ENCODE results near the gene LHCGR.

Gene LHCGR

GRCh38 chr2:48738806-48739205 is 16.7 kb downstream of the LHCGR start:
- no peak for DNase-seq

- DNase-seq = no peak
Observed at GRCh38 chr2:48736251-48736650, 19.3 kb downstream of the LHCGR start.

- DNase-seq = no peak
Observed at GRCh38 chr2:48734576-48735303, 20.8 kb downstream of the LHCGR start.

DNA sequence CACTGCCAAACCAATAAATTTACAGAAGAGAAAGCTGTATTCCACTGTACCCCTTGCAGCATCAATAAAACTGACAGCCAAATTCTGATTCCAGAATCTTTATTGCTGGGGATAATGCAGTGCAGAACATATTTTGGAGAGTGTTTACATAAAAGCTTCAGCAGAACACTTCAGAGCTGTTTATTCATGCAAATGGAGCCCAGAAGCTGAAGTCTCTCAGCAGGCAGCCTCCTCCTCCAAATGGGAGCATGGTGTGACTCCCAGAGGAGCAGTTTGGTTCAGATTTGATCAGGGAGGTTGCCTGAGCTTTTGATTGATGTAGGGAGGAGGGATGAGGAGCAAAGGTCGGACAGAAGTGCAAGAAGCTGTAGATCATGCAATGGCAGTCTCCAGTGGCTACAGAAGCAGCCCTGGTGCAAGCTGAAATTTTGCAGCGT is 22.4 kb downstream of the LHCGR start:
- no peak for DNase-seq

GRCh38 chr2:48728840-48729239 is 26.7 kb downstream of the LHCGR start:
- no peak for DNase-seq

- DNase-seq = no peak
Observed at GRCh38 chr2:48728295-48728694, 27.2 kb downstream of the LHCGR start.

DNA sequence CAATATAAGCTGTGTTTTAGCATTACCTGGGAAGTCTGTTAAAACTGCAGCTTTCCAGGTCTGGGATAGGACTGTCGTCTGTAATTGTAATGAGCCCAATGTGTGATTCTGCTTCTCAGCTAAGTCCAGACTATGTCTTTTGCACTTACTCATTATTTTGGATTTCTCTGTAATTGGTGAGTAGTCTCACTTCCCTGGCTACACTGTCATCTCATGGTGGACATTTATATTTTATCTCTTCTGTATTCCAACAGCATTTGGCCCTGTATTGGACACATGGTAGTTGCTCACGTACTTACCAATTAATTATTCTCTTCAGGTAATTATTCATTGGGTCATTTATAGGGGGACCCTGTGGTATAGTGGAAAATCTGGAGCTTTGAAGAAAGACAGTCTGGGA is 28.0 kb downstream of the LHCGR start:
- DNase-seq = no peak

DNA sequence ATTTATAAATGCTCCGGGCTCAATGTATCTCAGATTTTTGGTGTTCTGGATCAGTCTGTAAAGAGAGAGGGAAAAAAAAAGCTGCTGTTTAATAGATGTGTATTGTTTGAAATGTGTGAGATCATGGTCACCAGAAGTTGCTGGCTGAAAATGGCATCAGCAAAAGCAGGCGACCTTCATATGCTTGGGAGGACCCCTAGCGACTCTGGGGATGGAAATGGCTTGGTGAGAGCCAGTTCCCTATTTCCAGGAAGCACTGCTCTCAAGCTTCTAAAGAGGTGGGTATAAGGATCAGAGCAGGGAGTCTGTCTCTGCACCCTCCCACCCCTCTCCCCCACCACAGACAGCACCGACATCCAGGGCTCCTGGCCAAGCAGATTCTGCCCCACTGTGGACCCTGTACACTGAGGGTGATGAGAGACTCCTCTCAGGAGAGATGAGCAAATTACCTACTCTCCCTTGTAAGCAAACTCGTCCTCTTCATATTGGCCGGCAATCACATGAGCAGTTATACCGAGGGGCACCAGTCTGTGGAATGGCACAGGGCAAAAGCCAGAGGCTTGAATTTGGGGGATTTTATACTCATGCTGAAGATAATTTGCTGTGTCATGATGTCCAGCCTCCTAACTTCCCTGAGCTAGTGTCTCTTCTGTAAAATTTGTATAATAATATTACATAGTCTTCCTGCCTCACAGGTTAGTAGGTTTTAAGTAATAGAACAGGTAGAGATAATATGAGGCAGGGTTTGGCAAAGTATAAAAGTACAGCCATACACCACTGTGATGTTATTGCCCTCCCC is 29.6 kb downstream of the LHCGR start:
- DNase-seq = no peak

DNA sequence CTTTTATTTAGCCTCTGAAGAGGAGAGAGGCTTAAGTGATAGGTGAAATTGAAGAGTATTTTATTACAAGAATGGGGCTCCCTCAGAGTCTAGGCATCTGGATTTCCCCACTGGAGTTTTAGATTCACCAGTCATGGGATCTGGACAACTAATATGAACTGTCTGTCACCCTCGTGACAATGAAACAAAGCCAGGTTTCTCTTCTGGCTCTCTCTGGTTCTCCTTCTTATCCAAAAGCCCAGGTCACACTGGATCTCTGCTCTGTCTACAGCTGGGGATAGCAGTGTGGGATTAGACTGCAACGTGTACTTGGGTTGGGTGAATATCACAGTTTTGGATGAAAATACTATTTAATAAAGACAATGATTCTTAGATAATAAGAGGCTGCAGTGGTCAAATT is 31.2 kb downstream of the LHCGR start:
- DNase-seq = no peak

DNA sequence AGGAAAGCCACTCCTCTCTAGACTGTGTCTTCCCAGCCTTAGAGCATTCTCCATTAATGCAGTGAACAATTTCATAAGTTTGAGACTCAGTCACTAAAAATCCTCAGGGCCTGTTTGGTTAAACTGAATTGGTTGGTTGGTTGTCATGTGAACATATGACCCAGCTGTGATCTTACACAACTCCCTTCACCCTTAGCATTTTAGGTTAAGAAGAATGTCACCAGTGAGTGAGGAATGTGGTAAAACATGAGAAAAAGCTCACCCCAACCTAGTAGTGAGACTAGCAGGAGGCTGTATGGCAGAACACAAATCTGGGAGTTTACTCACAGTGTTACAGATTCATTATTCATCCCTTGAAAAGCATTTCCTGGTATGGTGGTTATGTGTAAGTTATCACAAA is 32.4 kb downstream of the LHCGR start:
- no peak for DNase-seq

GRCh38 chr2:48722391-48722790 is 33.1 kb downstream of the LHCGR start:
- DNase-seq = no peak

GRCh38 chr2:48721158-48721557 is 34.4 kb downstream of the LHCGR start:
- DNase-seq = no peak

DNA sequence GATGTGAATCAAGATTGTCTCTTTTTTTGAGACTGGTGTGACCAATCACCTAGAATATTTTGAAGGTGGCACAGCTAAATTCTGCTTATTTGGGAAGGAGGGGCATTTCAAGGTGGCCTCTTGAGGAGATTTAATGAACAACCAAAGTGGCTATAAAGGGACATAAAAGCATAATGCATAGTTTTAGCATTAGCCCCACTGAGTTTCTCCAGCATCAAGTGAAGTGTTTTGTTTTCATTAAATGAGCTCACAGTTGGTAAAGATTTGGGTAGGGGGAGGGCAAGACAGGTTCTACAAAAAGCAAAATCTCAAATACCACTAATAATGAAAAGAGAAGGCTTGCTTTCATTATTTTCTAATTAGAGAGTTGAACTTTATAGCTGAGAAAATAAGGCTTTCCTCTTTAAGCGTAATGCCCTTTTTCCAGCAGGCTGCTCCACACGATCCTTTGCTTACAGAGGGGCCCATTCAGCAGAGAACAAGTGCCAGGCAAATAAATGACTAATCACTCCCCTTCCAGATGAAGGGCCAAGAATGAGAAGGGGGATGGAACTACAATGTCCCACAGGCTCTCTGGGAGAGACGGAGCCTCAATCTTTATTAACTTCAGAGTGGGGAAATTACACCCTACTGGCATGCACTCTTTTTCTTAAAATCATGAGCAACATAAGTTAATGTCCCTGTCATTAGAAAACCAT is 35.9 kb downstream of the LHCGR start:
- no peak for DNase-seq

DNA sequence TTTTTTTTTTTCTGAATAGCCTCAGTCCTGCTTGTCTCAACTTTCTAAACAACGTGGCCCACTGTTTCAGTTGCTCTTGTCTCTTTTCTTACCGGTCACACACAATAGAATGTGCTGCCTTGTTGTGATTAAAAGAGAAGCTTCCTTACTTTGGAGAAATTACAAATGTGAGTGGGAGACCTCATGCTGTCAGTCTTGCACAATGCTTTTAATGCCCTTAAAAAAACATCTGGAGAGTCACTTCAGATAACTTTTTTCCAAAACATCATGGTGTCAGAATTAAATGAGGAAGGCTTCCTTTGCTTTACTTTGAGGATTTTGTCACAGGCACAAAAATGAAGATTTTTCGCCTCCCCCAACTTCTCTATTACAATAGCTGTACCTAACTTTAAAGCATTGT is 37.7 kb downstream of the LHCGR start:
- no peak for DNase-seq

- no peak for DNase-seq
Observed at GRCh38 chr2:48715956-48716355, 39.6 kb downstream of the LHCGR start.

GRCh38 chr2:48715042-48715899 is 40.3 kb downstream of the LHCGR start:
- no peak for DNase-seq

GRCh38 chr2:48714245-48714644 is 41.3 kb downstream of the LHCGR start:
- no peak for DNase-seq

- DNase-seq = no peak
Observed at GRCh38 chr2:48713647-48714046, 41.9 kb downstream of the LHCGR start.

DNA sequence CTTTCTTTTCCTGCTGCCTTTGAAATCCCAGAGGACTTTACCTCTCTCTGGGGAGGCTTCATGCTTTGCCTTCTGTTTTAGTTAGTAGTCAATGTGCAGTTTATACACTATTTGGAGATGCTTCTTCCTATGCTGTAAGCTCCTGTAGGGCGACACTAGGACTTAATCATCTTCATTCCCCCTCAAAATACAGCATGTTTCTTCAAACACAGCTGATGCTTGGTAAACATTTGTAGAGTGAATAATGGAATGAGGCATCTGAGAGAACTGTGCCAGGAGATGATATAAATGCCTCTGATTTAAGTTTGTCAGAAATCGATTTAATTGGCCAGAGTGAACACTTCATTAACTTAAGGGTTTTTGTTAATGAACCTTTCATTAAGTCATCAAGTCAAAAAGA is 43.4 kb downstream of the LHCGR start:
- DNase-seq = no peak

- DNase-seq = no peak
Observed at GRCh38 chr2:48711343-48711742, 44.2 kb downstream of the LHCGR start.

DNA sequence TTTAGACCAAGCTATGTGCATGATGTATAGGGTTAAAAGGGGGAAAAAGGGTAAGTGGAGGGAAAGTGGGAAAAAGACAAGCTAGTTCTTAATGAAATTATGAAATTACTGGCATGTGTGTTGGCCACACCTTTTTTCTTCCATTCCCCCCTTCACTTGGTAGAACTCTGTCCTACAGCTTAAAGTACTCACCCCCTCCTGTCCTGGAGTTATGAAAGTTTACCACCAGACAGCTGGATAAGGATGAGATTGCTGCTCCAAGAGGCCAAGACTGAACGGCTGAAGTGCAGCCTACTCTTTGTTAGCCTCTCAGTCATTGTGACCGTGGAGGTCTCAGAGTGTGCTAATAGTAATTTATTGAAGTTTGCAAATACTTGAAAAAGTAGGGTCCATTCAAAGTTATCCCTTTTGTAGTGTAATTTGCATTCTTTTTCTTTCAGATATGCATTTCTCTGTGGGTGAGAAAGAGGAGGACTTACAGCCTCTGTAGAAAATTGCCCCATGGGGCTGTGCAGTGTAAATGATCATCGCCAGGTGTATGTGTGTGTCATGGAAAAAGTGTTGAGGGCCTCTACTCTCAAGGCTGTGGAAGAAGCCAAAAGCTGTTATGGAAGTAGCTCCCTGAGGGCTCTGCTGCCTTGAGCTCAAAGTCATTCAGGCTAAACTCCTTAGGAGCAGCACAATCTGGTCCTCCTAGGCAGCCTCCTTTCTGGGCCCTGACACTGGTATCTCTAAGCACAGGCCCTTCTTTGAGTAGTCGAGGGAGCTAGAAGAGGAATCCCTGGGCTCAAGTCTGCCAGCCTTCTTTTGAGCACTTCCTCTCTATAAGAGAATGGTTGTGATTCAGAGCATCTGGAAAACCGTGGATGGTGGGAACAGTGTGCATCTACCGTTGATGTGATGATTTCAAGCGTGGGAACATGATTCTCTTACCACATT is 46.2 kb downstream of the LHCGR start:
- DNase-seq = no peak

DNA sequence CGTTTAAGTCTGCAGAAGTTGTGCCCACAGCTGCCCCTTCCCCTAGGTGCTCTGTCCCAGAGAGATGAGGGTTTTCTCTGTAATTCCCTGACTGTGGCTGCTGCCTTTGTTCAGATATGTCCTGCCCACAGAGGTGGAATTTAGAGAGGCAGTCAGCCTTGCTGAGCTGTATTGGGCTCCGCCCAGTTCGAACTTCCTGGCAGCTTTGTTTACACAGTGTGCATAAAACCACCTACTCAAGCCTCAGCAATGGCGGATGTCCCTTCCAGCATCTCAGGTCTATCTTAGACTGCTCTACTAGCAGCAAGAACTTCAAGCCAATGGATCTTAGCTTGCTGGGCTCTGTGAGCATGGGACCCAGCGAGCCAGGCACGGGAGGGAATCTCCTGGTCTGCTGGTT is 48.1 kb downstream of the LHCGR start:
- no peak for DNase-seq
